ENCODE data around the gene WDR86.
A peak's percentile ranks its signal among the peaks of the same experiment; 100 is the strongest.

WDR86 gene

DNA sequence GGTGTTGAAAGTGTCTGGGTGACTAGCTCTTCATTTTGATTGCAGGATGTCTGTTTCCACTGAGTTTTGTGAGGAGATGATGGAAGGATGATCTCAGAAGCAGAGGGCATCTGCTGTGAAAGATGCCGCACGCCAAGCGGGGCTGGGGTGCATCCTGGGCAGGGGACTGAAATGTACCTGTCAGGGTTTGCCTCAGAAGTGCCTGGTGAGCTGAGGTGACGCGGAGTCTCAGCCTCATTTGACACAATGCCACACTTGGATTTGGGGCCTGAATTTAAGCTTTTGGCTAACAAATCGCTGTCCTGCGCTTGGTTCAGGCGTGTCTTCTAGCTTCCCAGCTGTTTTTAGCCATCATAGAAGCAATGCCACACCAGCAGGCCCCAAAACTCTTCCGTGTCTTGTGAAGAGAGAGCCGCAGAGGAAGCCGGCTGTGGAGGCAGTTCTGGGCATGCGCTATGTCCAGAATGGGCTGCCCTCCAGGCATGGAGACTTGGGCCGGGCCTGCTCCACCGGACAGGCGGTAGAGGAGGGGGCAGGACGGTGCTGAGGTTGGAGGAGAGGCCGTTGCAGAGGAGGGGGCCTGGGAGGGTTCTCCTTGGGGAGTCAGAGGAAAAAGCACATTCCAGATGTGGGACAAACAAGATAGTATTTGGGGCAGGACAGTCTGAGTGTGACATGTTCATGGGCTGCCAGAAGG is 31.2 kb downstream of the WDR86 start:
- no peak for DNase-seq

DNA sequence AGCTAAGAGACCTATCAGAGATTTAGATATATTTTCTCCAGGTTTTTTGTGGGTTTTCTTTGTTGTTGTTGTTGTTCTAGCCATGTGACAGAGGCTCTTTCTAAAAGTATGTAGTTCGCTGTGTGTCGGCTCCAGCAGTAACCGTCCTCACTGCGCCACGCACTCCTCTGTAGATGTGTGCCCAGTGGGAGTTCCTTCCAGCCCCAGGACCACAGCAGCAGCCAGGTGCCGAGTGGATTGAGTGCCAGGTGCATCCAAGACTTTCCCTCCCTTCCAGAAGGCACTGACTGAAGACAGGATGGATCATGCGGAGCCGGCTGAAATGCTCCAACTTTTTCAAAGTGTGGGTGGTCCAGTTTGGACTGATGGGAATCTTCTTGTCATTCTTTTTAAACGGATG is 31.8 kb downstream of the WDR86 start:
- no peak for DNase-seq

DNA sequence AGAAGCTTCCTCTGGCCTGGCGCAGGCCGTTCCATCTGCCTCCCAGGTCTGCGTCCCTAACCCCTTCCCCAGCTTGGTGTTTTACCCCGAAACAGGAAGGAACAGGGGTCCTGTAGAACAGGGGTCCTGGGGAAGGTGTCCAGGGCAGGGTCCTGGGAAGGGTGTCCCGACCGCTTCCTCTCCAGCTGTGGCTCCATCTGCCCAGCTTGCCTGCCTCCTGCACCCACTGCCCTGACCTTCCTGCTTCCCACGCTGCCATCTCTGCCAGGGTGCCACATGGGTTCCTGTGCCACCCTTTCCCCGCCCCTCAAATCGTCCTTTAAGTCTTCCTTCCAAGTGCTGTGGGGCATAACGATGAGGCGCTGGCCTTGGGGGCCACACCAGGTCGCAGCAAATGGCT is 32.4 kb downstream of the WDR86 start:
- no peak for DNase-seq

DNA sequence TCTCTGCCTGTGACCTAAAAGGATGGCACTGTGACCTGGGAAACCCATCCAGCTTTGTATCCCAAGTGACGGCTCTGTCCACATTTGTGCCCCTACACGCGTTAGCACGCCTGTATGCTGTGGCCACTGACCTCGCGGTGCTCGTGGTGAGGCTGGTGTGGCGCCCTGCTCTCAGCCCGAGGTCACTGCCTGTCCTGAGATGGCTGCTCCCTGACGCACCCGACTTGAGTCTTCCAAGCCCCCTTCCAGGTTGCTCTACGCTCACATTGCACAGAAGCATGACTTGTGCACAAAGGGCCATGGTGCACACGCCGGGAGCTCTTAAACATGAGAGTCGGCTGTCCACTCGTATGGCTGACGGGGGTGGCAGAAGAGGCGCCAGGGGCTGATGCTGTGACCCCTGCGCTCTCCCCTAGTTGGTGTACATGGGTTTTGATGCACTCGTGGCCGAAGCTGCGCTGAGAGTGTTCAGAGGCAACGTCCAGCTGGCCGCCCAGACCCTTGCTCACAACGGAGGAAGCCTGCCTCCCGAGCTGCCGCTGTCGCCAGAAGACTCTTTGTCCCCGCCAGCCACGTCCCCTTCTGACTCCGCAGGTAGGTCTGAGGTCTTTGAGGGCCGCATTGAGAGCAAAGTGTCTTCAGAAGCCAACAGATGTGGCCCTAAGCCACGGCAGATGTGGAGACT is 33.5 kb downstream of the WDR86 start:
- DNase-seq = no peak

DNA sequence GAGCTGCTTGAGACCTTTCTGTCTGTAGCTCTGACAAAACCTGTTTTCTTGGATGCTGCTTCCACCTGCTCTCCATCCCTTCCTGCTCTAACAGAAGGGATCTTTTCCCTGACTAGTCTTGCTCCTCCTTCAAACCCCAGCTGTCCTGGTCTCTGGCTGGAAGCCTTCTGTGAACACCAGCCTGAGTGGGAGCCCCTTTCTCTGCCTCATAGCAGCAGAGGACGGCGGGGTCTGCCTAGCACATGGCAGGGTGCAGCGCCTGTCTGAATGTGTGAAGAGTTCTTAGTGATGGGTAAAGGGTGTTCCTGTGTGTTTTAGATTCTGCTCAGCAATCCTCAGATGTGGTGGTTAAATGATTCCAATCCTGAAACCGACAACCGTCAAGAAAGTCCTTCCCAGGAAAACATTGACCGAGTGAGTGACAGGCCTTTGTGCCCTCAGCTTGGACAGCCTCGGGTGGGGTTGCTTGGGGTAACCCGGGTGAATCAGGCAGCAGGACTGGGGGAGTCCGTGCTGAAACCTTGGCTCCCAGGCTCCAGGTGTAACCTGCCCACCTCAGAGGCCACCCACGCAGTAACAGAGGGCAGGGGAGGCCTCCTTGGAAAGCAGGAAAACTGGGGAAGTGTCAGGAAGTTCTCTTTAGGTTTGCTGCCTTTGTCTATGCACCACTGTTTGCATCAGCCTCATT is 34.2 kb downstream of the WDR86 start:
- no peak for DNase-seq

DNA sequence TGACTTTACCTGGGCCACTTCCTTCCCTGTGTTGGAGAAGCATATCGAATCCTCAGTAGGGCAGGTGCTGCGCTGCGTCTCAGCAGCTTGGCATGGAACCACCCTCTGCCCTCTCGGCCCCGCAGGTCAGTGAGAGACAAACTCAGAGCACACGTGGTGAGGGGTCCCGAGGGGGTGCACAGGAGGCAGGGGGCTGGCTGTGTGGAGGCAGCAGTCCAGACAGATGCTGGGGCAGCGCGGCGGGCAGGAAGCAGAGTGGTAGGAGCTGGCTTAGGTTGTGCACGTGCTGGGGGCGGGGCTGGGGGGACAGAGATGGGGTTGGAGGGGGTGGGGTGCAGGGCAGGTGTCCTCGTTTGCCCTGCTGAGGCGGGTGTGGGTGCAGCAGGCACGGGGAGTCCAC is 35.1 kb downstream of the WDR86 start:
- DNase-seq = no peak

DNA sequence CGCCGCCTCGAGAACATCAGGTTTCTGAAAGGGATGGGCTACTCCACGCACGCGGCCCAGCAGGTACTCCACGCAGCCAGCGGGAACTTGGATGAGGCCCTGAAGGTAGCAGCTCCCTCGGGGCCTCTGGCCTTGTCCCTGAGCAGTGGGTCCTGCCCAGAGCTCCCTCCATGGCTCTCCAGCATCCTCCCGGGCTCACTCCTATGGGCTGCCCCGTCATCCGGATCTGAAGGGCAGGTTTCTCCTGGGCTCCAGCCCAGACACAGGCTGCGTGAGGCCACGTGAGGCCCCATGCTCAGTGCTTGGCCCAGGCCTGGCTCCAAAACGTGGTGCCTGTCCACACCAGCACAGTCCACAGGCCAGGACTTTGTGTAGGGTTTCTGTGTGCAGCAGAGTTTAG is 35.7 kb downstream of the WDR86 start:
- DNase-seq = no peak

DNA sequence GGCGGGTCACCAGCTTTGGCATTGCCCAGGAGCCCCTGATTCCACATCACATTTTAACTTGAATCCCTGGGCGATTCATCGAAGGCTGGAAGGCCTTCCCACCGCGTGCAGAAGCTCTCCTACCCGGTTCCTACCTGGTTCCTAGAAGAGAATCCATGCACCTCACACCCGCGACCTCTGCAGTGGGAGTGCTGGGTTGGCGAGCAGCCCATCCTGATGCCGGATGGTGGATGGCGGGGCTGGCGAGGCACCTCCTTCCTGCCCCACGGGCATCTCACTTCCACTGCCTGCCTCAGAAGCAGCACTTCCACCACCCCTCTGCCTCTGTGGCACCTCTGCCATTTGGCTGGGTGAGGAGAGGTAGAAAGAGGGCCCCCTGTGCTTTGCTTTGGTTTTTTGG is 36.2 kb downstream of the WDR86 start:
- DNase-seq = no peak

DNA sequence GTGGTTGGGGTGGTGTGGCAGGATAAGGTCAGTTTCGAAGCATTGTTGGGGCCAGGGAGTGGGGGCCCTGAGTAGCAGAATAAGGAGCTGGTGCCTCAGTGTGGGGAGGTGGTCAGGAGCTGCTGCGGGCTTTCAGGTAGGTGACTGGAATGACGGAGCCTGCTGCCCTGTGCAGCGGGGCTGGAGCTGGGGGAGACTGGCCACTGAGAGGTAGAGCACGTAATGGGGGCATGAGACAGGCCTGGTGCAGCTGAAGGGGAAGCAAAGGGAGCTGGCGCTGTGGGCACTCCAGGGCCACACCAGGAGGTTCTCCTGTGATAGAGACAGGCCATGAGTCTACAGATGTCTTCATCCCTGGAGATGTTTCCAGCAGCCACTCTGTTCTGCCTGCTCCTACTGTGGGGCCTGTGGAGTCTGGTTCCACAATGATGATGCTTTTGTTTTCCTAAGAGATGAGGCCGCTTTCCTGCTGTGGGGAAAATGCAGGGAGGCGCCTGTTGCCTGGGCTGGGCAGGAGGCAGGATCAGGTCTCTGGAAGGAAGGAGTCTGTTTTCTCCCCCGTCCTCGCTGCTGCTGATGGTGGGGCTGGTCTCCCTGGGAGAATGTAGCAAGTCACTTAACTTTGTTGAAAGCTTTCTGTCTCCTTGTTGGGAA is 37.1 kb downstream of the WDR86 start:
- DNase-seq = no peak

DNA sequence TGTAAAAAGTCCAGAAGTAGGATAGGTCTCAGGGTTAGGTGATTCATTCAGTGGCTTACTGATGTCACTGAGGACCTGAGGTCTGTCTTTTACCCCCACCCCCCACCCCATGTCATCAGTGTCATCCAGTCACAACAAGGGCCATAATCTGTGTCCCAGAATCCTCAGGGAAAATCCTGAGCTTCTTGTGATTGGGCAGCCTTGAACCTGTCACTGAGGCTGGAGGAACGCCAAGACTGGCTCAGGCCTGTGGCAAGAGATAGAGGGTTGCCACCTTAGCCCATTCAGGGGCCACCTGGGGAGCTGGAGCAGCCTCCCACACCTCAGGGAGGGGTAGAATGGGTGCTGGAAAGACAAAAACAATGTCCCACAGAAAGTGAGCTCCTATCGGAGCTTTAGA is 38.6 kb downstream of the WDR86 start:
- no peak for DNase-seq

DNA sequence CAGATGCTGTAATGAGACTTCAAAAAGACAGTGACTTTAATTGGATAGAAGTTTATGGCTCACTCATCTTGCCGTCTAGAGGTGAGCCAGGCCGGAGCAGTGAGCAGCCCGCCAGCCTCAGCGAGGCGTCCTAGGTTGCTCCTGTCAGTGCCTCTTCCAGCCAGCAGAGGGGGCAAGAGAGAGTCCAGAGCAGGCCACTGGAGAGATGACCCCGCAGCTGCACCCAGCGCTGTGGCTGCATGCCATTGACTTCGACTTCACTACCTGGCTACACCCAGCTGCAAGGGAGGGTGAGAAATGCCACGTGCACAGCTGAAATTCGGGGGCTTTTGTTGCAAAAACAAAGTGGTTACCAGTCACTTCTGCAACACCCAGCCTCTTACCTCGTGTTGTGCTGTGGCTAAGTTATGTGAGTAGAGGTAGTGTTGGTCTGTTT is 41.7 kb downstream of the WDR86 start:
- DNase-seq = peak; percentile 80

DNA sequence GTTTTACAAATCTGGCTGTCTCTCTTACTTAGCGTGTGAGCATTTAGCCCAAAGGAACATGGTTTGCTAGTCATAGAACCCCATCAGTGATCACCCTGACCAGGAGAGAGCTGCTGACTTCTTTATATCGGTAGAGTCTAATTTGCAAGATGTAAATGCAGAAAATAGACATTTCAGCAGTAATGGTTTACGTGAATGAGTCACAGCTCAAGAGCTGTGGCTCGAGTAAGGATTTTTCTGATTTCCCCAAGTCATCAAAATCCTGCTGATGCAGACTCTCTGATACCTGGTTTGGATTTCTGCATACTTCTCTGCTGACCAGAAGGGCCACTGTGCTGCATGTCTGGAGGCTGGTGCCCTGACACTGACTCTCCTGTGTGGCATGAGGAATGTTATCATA is 42.6 kb downstream of the WDR86 start:
- DNase-seq = no peak

DNA sequence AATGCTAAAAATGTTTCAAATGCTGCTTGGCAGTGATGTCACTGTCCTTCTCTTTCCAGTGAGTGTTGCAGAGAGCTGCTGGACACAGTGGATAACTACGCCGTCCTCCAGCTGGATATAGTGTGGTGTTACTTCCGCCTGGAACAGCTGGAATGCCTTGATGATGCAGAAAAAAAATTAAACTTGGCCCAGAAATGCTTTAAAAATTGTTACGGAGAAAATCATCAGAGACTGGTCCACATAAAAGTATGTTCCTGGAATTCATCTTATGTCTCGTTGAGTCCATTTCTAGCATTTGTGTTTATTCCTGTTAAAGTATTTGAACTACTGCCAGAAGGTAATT is 43.0 kb downstream of the WDR86 start:
- no peak for DNase-seq

DNA sequence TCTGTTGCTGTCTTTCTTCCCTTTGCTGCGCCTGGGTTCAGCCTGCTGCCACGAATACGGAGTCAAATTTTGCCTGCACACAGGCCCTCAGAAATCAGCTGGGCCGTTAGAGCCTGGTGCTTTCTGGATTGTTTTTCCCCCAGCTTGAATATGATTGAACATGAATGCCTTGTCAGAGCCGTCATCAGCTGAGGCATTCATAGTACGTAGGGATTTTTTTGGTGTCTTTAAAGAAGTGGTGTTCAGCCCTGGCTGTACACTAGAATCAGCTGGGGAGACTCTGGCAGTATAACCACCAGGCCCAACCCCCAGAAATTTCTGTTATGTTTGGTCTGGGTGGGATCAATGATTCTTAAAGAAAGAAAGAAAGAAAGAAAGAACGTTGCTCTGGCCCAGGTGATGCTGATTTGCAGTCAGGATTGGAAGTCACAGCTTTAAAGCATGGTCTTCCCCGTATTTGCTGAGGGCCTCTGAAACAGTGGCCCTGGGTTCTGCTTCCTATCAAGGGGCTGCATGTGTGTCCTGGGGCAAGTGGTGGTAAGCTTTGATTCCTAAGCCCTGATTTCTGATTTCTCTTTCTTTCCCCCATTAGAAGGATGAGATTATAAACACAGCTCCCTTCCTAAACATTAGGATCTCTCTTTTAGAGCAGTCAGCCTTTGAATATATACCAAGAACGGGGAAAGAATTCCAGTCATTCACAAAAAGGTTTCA is 43.5 kb downstream of the WDR86 start:
- DNase-seq = no peak

DNA sequence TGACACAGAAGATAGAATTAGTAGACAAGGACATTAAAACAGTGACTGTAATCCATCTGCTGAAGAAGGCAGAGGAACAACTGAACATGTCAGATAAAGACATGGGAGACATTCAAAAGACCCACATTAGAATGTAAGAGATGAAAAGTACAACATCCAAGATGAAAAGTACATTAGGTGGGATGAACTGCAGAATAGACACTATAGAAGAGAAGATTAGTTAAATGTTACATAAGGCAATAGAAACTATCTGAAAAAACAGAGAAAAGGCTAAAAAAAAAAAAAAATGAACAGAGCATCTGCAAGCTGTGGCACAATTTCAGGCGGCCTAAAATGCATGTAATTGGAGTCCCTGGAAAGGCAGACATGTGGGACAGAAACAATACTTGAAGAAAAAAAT is 46.7 kb downstream of the WDR86 start:
- DNase-seq = no peak

DNA sequence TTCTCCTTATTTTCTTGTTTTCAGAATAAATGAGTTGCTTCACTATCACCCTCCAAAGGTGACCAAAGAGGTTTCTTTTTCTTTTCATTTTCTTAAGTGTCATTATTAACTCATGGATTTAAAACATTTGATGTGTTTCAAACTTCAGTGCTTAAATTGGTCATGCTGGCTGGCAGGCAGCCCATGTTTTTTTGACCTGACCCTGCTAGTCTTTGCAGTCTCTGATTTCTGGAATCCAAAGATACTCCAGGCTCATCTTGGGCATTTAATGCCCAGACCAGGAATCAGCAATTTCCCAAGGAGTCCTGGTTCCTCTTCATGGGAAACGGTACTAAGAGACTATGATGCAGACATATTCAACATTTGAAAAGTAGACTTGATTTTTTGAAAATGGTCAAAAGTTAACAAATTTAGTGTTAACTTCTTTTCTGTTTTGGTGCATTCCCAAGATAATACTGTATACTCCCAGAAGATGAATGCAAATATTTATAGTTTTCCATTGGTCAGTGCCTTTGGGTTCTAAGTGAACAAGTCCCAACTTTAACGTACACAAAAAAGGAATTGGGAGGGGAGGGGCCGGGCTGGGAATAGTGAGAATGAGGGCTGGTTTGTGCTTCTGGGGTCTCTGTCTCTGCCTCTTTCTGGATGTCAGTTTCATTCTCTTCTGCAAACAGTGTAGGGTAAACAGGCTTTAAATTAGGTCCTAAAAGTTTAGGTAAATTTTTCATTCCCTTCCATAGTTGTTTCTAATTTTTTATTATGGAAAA is 48.5 kb downstream of the WDR86 start:
- DNase-seq = no peak

DNA sequence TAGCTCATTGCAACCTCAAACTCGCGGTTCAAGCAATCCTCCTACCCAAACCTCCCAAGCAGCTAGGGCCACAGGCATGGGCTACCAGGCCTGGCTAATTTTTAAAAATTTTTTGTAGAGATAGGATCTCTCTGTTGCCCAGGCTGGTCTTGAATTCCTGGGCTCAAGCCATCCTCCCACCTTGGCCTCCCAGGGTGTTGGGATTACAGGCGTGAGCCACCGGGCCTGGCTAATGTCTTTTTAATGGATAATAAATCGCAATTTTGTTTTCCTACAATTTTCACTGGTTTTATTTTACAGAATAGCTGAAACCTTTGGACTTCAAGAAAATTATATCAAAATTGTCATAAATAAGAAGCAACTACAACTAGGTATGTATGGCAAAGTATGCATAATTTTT is 57.3 kb downstream of the WDR86 start:
- DNase-seq = no peak

DNA sequence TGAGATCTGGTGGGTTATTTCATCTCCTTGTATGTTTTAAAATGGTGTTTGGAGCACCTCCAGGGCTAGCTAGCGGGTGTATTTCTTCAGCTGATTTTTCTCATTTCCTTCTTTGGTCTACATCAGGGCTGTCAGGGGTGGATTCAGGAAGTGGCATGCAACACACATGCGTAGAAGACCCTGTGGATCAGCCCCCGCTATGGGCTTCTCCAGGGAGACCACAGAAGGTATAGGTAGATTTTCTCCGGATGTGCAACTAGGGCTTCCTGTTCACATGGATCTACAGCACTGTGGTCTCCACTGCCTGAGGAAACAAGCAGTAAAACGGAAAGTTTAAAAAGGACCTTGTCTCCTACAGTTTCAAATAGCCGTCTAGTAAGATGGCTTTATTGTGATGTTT is 57.9 kb downstream of the WDR86 start:
- DNase-seq = peak; percentile 64

DNA sequence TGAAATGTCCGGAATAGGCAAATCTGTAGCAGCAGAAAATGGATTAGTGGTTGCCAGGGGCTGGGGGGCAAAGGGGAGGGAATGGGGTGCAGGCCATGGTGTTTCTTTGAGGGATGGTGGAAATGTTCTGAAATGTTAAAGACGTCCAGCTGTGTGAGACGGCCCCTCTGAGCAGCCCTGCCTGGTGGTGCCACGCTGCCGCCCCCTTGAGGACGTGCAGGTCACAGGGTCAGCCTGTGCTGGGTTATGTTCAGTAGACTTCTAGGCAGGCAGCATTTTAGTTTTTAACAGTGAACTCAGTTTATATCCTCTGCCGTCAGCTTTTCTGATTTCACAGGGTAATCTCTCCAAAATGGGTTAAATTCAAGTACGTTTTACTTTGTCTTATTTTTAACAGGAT is 58.8 kb downstream of the WDR86 start:
- DNase-seq = peak; percentile 43

DNA sequence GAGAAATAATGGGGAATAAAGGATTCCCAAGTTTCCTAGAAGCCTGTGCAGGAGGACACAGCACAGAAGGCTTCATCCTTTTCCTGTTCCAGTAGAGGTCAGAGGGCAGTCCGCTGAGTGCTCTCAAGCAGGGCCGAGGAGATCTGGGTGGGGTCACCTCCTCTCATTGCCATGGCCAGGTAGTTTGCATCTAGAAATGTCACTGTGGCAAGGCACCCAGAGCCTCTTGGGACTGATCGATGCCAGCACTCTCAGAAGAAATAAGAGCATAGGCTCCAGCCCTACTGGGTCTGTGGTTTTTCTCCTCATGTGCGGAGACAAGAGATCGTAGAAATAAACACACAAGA is 60.4 kb downstream of the WDR86 start:
- no peak for DNase-seq

DNA sequence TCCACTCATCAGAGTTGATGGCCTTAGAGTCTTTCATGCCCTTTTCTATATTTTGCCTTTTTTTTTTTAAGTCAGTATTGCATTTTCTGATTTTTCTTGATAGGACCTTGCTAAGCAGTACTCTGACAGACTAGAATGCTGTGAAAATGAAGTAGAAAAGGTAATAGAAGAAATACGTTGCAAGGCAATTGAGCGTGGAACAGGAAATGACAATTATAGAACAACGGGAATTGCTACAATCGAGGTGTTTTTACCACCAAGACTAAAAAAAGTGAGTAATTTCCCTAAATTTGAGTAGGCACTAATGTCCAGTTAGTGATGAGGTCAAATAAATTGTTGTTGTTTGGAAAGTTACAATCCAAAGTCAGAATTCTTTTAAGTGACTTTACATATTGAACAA is 60.9 kb downstream of the WDR86 start:
- DNase-seq = no peak

DNA sequence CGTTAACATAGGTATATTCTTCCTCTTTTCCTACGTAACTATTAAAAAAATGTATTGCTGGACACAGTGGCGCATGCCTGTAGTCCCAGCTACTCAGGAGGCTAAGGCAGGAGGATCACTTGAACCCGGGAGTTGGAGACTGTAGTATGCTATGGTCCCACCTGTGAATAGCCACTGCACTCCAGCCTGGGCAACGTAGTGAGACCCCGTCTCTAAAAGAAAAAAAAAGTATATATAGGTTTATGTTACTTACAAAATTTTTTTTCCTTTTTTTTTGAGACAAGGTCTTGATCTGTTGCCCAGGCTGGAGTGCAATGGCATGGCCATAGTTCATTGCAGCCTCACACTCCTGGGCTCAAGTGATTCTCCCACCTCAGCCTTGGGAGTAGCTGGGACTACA is 62.6 kb downstream of the WDR86 start:
- no peak for DNase-seq

DNA sequence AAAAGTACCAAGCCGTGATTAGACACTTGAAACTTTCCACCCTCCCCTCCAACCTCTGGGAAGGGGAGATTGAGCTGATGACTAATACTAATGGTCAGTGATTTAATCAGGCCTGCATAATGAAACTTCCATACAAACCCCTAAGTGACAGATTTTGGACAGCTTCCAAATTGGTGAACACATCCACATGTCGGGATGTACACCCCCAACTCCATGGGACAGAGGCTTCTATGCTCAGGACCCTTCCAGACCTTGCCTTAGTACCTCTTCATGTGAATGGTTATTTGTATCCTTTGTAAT is 63.4 kb downstream of the WDR86 start:
- DNase-seq = no peak

Data from CD4-positive, alpha-beta T cell treated with Interleukin-6 for 4 hours (primary cell).